Measurements from ENCODE around the gene WNT10A. TPM values are rescaled to one million over a fixed set of nuclear protein-coding genes. Genes with fewer than 3 reads are reported as not detected.

WNT10A gene
- total RNA-seq, 1 experiment from 2014 or later = 0.36 TPM

DNA sequence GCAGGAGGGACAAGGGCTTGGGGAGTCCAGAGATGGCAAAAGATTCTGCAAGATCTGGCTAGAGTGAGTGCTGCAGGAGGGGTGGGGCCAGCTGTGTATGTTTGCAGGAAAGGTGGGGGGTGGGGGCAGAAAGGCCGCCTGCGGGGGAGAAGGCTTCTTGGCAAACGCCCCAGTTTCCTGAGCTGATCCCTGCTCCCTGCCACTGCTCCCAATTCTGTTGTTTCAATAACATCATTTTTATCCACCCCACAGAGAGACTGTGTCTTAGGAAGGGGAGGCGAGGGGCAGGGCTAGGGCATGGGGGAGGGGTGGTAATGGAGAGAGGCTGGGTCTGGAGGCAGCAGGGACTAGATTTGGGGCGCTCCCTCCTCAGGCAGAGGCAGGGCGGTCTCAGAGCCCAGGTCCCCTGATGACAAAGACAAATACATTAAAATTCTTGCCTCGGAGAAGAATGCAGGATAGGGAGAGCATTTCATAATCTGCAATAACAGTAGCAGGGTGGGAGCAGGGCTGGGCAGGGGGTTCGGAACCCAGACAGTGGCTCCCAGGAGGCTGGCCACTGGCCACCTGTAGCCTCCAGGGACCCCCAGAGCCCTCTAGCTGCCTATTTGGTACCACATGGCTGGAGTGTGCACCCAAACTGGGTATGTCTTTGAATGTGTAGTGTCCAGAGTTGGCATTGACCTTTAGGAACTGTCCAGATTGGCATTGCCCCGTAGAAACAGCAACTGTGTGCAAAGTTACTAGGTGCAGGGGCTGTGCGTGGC is 23.1 kb upstream of the WNT10A start:
- DNase-seq (ENCODE audit: low spot score) = peak; percentile 50

- DNase-seq (ENCODE audit: low spot score) = no peak
Measured at GRCh38 chr2:218858138-218858445, 22.6 kb upstream of the WNT10A start.

- DNase-seq (ENCODE audit: low spot score) = no peak
Measured at GRCh38 chr2:218858671-218859555, 21.7 kb upstream of the WNT10A start.

DNA sequence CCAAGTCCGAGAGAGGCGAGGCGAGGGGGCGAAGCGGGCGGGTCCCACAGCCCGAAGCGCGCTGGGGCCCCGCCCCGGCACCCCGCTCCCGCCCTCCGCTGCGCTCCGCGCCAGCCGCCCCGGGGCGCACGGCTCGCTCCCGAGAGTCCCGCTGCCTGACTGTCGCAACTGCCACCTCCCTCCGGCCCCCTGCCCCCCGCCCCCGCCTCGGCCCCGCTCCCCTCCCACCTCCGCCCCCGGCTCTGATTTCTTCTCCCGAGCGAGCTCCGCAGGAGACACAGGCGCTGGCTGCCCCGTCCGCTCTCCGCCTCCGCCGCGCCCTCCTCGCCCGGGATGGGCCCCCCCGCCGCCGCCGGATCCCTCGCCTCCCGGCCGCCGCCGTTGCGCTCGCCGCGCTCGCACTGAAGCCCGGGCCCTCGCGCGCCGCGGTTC is 21.1 kb upstream of the WNT10A start, which contains the start of gene WNT6:
TSS of gene WNT6 (plus strand) at position 250 of the 432 bp plus-strand sequence. CDS start 233 bp downstream, outside the sequence.
- DNase-seq (ENCODE audit: low spot score) = no peak

DNA sequence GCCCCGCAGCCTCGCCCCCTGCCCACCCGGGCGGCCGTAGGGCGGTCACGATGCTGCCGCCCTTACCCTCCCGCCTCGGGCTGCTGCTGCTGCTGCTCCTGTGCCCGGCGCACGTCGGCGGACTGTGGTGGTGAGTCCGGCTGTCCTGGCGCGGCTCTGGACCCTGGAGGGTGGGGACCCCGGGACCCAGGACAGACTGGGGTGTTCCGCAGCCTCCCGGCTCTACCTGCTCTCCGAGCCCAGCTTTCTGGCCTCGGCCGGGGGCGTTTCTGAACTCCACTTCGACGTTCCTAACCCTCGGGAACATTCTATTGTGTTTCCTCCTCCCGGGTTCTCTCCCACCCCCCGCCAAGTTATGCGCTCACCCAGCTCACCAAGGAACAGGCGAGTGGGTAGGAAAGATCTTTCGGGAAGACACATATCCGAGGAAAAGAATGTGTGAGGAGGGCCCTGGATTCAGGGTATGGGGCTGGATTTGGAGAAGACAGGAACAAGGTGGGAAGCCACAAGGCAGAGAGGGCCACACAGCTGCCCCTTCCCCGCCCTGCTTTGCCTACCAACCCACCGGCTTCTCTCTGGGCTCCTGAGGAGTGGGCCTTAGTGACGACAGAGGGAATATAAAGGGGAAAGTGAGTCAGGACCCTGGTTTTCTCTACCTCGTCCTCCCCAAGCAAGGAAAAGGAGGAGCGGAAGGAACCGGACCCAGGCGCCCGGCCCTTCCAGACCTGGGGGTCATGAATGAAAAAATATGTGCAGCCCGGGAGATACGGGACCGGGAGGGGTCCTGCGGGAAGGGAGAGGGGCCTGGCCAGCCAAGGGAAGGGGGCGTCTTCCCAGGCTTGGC is 20.4 kb upstream of the WNT10A start:
- no peak for DNase-seq (ENCODE audit: low spot score)

DNA sequence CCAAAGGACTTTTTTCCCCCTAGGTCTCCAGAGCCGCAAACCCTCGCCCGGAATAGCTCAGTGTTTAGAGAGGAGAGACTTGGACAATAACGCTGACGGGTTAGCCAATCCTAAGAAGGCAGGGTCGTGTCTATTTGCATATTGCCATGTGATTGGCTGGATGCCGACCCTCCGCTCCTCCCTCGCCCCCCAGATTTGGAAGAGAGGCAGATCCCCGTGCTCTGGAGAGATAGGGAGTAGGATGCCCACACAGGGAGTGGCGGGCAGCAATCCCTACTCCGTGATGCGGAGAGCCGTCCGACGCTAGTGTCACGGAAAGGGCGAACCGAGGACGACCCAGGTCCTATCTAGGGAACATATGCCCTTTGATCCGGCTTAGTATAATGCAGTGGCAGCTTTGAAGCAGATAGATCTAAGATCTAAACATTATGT is 19.7 kb upstream of the WNT10A start:
- DNase-seq (ENCODE audit: low spot score) = no peak

DNA sequence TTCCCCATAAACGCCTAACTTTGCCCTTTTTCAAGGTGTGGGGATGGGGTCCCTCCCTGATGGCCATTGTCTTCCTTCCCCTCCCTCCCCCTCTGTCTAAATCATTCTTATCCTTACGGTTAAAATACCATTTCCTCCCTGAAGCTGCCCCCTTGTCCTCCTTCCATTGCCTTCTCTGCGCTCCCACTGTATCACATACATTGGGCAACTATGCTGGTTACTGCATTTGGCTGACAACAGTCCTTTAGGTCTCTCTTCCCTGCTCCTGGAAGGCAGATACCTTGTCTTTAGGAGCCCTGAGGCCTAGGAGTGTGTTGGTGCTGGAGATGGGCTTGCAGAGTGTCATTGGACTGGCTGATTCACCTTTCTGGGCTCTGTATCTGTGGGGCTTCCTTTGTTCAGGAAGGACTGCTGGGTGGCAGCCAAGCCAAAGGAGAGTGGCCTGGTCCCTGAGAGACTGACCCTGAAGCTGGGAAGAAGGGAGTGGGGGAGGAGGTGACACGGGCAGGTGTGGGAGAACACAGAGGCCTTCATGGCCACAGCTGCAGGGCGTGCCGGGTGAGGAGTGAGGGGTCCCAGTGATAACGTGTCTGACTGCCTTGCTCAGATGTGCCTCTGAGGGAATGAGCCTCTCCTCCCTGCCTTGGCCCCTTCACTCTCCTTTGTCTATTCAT is 18.9 kb upstream of the WNT10A start:
- DNase-seq (ENCODE audit: low spot score) = no peak

GRCh38 chr2:218863021-218863520 is 17.6 kb upstream of the WNT10A start:
- no peak for DNase-seq (ENCODE audit: low spot score)

DNA sequence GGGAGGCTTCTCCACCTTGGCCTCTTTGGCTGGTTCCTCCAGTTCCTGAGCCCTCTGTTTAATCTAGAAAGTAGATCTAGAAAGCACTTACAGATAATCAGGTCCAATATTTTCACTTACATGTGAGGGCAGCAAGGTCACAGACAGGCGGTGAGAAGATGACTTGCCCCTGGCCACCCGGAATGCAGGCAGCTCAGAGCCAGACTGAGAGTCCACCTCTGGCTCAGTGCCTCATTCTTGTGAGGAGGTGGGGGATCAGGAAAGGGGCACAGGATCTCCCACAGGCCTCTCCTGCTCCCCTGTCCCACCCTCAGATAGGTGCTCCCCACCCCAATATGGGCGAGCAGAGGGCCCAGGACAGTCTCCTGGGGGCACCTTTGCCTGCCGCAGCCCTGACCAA is 15.3 kb upstream of the WNT10A start:
- DNase-seq (ENCODE audit: low spot score) = no peak

- DNase-seq (ENCODE audit: low spot score) = no peak
Measured at GRCh38 chr2:218865999-218866398, 14.7 kb upstream of the WNT10A start.

DNA sequence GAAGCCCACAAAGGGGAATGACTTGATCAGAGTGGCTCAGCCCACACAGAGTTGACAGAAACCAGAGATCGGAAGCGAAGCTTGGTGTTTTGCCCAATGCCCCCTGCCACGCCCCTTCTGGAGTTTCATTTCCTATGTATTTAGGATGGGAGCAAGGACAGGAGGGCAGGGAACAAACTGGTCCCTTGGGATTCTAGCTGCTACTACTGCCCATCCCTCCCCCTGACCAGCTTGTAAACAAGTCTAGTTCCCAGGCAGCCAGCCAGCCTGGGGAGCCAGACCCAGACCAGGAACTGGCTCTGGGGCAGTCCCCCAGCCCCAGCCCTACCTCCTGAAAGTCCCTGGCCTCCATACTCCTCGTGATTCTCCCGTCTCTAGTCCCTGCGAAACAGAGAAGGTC is 12.8 kb upstream of the WNT10A start:
- no peak for DNase-seq (ENCODE audit: low spot score)

DNA sequence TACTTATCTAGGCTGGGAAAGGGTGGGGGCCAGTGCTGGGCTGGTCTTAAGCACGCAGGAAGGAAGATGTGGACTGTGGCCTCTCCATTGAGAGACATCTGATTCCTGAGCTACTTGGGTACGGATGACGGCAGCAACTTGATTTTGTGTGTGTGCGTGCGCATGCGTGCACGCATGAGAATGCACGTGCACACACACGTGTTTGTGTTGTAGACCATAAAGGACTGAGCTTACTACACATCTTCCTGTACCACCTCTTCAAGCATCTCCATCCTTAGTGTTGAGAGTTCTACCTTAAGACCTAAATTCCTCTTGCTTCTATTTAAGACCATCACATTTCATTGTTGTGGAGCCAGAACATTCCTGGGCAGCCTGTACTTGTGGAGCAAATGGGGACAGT is 11.6 kb upstream of the WNT10A start:
- no peak for DNase-seq (ENCODE audit: low spot score)

GRCh38 chr2:218870984-218871344 is 9.7 kb upstream of the WNT10A start:
- no peak for DNase-seq (ENCODE audit: low spot score)

DNA sequence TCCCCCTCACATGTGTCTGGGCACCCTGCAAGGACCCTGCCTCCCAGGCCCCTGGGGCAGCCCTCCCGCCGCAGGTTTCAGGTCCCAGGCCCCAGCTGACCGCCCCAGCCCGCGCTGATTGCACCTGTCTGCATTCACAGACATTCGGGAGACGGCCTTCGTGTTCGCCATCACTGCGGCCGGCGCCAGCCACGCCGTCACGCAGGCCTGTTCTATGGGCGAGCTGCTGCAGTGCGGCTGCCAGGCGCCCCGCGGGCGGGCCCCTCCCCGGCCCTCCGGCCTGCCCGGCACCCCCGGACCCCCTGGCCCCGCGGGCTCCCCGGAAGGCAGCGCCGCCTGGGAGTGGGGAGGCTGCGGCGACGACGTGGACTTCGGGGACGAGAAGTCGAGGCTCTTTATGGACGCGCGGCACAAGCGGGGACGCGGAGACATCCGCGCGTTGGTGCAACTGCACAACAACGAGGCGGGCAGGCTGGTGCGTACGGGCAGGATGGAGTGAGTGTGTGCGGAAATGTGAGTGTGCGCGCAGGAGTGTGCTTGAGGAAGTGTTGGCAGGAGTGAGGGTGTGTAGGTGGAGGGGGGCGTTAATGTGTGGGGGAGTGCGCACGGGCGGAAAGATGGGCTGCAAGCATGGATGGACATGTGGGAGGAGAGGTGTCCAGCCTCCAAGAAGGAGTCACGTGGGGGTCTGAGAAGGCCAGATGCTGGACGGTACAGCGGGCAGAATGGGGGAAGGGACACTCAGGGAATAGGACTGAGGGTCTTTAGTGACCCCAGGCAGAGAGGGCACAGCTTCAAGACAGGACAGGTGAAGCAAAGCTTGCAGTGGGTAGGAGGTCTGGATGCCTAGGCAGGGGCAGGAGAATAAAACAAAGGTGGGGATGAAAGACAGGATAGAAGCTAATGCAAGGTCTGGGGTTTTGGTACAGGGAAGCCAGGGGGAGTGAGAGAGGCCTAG is 9.0 kb upstream of the WNT10A start:
- DNase-seq (ENCODE audit: low spot score) = no peak

DNA sequence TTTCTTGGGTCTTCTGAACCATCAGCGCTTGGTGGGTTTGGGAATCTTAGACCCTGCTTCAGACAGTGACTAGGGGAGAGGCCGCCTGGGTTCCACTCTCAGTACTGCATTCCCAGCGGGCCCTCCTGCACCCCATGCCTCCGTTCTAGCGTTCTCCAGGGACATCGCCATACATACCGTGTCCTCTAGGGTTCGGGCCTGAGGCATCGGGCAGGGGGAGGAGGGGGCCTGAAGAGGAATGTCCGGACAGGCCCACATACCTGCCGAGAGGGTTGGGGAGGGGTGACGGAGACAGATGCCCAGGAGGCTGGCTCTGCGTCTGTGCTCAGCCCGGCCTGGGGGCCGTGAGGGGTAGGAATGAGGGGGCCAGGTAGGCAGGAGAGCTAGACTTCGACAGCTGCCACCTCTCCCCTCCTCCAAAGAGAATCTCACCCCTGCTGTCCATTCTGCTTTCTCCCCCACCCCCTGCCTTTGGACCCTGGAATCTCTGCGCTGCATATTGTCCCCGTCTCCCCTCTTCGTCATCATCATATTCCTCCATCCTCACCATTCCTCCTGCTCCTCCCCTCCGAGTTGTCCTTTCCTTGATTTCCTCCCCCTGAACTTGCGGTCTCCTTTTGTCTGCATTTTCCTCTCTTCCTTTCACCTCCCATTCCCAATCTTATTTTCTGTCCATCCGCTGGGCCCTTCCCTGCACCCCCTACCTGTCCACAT is 7.8 kb upstream of the WNT10A start:
- no peak for DNase-seq (ENCODE audit: low spot score)

DNA sequence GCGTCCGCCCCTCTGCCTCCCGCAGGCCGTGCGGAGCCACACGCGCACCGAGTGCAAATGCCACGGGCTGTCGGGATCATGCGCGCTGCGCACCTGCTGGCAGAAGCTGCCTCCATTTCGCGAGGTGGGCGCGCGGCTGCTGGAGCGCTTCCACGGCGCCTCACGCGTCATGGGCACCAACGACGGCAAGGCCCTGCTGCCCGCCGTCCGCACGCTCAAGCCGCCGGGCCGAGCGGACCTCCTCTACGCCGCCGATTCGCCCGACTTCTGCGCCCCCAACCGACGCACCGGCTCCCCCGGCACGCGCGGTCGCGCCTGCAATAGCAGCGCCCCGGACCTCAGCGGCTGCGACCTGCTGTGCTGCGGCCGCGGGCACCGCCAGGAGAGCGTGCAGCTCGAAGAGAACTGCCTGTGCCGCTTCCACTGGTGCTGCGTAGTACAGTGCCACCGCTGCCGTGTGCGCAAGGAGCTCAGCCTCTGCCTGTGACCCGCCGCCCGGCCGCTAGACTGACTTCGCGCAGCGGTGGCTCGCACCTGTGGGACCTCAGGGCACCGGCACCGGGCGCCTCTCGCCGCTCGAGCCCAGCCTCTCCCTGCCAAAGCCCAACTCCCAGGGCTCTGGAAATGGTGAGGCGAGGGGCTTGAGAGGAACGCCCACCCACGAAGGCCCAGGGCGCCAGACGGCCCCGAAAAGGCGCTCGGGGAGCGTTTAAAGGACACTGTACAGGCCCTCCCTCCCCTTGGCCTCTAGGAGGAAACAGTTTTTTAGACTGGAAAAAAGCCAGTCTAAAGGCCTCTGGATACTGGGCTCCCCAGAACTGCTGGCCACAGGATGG is 7.1 kb upstream of the WNT10A start:
- DNase-seq (ENCODE audit: low spot score) = no peak

DNA sequence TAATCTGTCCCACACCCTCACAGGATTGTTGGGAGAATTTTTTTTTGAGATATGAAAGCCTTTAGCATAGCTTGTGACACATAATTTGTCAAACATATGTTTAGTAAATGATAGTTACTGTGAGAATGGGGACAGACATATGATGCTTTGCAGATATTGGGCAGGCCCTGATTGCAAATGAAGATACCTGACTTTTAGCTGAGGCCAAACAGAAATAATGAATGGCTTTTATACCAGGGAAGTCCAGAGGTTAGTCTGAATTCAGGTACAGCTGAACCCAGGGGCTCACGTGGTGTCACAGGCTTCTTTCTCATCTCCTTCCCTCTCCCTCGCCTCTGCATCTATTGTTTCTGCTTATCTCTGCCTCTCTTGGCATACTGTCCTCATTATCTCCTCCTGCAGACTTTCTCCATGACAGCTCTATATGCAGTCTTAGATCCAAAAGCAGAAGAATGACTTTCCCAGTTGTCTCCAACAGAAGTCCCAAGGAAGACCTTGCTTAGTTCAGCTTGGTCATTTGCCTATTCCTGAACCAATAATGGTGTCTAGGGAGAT is 4.9 kb upstream of the WNT10A start:
- DNase-seq (ENCODE audit: low spot score) = no peak

DNA sequence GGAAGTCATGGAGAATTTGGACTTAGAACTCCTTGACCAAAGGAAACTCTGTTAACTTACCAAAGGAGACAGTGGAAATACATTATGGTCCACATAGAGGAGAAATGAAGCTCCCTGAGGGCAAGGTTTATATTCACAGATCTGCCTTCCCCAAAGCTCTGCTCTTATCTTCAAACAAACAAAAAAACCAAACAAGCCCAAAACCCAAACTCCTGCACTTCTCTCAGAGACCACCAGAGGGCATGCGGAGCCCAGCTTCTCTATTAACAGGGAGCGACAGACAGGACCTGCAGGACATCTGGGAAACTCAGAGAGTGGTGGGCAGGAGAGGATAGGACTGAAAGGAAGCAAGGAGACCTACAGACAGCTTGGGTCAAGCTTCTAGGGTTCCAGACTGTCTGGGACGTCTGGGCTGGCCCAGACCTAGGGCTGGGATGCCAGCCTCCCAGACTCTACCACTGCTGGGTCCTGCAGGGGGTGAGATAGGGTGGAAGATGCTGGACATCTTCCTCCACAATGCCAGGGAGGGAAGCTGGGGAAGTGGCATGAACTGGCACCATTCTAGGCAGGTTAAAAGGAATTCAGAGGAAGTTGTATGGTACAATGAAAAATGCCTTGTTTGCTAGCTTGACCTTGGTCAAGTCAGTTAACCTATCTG is 4.0 kb upstream of the WNT10A start:
- DNase-seq (ENCODE audit: low spot score) = peak; percentile 71

Data from A172 (cell line).